Effector CD4-positive, alpha-beta T cell (primary cell): ENCODE results near the gene NACA.
A peak's percentile ranks its signal among the peaks of the same experiment; 100 is the strongest.
"Not testable (repeated sequence)": the region's sequence is repeated elsewhere in the genome, so short reads cannot be mapped to it uniquely, and the experiment has no call there.

Experiments used
- DNase-seq: peaks from one replicate; pipeline ENCODE4 v3.0.0-alpha.2; 2020

NACA gene

GRCh38 chr12:56723889-56724700, 1.0 kb downstream of the NACA start:
- no peak for DNase-seq

- no peak for DNase-seq
Measured at GRCh38 chr12:56723352-56723751, 1.7 kb downstream of the NACA start.

DNA sequence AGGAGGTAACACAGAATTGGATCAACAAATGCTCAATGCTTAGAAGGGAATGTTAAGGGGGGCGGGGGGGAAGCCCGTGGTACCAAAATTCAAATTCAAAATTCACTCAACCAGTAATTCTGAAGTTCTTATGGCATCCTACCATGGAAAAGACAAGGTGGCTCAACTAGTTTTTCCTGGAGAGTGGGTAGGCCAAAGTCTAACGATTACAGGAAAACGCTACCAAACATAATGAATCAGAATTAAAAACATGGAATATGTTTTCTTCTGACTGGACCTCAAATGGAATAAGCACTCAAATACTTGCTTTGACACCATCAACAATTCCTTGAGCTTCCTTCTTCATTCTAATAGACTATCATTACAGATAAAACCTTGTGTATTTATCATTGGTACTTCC, 2.3 kb downstream of the NACA start:
- DNase-seq, result no peak

DNA sequence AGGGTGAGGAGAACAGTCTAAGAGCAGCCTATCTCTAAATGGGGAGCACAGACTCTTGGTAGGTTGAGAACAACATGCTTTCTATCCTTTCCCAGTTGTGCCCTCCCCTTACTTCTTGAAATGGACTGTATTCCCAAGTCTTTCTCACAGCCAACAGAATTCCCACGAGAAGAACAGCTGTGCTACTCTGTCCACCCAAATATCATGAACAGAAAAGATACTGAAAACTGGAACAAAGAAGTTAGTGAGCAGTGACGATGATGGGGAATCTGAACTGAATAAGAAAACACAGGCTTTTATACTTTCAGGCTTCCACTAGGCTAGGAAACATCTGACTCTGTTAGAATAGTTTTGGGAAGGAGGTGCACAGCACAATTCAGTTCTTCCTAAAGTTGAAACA, 3.4 kb downstream of the NACA start:
- DNase-seq, result no peak

- DNase-seq, result no peak
Measured at GRCh38 chr12:56721216-56721615, 3.9 kb downstream of the NACA start.

GRCh38 chr12:56720731-56721151, 4.4 kb downstream of the NACA start:
- DNase-seq, result no peak

DNA sequence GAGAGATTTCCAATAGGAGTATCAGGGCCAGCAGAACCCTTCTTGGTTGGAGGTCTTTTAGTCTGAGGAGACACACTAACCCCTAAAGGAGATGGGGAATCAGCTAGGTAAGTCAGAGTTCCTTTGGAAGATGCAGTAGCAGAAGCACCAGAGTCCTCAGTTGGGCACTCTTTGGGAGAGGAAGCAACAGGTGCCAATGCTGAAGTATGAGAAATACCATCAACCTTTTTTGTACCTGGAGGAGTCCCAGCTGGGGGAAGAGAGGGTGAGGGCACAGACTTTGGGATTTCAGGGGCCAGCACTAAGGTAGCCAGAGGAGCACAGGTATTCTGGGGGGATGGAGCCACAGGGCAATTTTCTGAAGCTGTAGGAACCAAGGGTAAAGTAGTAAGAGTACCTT, 6.0 kb downstream of the NACA start:
- no peak for DNase-seq

DNA sequence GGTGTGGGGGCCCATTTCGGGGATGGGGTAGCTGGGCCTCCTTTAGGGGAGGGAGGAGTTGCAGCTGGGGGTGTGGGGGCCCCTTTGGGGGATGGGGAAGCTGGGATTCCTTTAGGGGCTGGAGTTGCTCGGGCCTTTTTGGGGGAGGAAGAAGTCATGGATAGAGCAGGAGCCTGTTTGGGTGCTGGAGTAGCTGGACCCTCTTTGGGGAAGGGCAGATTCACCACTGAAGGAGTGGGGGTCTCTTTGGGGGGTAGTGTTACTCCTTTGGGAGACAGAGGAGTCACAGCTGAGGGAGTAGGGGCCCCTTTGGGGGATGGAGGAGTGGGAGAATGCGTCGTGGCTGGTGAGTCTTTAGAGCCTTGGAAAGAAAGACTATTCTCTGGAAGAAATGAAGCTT, 6.5 kb downstream of the NACA start:
- no peak for DNase-seq

GRCh38 chr12:56718149-56718548, 7.0 kb downstream of the NACA start:
- DNase-seq, result no peak

DNA sequence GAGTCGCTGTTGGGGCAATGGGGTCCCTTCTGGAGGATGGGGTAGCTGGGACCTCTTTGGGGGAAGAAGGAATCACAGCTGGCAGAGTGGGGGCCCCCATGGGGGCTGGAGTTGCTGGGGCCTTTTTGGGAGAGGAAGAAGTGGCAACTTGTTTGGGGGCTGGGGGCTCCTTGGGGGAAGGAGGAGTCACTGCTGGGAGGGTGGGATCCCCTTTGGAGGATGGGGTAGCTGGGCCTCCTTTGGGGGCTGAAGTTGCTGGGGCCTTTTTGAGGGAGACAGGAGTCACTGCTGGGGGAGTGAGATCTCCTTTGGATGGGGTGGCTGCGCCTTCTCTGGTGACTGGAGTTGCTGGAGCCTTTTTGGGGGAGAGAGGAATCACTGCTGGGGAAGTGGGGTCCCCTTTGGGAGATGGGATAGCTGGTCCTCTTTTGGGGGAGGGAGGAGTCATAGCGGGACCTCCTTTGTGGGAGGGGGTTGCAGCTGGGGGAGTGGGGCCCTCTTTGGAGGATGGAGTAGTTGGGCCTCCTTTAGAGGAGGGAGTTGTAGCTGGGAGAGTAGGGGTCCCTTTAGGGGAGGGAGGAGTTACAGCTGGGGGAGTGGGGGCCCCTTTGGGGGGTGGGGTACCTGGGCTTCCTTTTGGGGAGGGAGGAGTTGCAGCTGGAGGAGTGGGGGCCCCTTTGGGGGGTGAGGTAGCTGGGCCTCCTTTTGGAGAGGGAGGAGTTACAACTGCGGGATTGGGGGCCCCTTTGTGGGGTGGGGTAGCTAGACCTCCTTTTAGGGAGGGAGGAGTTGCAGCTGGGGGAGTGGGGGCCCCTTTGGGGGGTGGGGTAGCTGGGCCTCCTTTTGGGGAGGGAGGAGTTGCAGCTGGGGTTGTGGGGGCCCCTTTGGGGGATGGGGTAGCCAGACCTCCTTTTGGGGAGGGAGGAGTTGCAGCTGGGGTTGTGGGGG, 7.9 kb downstream of the NACA start:
- no peak for DNase-seq

DNA sequence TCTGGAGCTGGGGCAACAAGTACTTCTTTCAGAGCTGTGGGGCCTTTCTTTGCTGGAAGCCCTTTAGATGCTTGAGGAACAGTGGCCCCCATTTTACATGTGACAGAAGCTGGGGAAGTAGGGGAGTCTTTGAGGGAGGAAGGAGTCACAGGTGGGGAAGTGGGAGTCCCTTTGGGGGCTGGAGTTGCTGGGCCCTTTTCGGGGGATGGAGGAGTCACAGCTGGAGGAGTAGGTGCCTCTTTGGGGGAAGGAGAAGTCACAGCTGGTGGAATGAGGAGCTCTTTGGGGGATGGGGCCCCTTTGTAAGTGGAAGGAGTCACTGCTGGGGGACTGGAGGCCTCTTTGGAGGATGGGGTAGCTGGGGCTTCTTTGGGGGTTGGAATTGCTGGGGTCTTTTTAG, 8.6 kb downstream of the NACA start:
- DNase-seq, result no peak

DNA sequence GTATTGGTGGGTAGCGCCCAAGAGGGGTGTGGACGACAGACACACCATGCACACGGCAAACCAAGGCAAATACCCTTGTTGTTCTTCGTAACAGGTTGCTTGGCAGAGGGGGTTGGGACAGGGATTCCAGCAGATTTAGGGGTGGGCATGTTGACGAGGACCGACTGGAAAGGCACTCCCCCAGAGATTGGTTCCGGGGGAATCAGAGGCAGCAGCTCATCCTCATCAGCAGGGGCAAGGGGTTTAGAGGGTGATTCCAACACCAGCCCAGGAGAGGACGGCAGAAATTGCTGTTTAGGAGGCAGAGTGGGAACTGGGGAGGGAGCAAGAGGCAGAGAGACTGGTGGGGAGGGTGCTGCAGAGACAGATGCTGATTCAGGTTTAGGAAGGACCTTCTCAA, 9.3 kb downstream of the NACA start:
- DNase-seq, result no peak

- DNase-seq, result no peak
Measured at GRCh38 chr12:56714431-56714929, 10.6 kb downstream of the NACA start.

GRCh38 chr12:56713345-56713744, 11.8 kb downstream of the NACA start:
- DNase-seq, result no peak

DNA sequence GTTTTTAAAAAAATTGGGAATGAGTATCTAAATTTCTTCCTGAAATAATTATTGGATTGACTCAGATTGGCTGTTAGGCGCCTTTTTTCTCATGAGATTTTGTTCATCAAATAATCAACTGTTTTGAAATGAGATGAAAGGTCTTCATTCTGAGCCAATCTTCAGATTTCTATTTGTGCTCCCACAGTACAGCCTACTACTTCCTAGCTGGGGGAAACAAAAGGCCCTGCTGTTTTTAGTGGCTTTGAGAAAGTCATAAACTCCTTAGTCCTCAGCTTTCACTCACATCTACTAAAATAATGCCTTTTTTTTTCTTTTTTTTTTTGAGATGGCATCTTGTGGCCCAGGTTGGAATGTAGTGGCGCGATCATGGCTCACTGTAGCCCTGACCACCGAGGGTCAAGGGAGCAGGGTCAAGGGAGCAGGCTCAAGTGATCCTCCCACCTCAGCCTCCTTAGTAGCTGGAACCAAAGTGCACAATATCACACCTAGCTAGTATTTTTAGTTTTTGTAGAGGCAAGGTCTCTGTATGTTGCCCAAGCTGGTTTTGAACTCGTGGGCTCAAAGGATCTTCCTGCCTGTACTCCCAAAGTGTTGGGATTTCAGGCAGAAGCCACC, 15.2 kb downstream of the NACA start:
- no peak for DNase-seq

DNA sequence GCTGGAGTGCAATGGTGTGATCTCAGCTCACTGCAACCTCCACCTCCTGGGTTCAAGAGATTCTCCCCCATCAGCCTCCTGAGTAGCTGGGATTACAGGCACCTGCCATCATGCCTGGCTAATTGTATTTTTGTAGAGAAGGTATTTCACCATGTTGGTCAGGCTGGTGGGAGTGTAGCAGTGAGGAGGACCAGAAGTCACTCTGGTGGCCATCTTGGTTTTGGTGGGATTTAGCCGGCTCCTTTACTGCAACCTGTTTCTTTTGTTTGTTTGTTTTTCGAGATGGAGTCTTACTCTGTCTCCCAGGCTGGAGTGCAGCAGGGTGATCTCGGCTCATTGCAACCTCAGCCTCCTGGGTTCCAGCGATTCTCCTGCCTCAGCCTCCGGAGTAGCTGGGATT, 20.6 kb downstream of the NACA start:
- DNase-seq, result not testable (repeated sequence)

DNA sequence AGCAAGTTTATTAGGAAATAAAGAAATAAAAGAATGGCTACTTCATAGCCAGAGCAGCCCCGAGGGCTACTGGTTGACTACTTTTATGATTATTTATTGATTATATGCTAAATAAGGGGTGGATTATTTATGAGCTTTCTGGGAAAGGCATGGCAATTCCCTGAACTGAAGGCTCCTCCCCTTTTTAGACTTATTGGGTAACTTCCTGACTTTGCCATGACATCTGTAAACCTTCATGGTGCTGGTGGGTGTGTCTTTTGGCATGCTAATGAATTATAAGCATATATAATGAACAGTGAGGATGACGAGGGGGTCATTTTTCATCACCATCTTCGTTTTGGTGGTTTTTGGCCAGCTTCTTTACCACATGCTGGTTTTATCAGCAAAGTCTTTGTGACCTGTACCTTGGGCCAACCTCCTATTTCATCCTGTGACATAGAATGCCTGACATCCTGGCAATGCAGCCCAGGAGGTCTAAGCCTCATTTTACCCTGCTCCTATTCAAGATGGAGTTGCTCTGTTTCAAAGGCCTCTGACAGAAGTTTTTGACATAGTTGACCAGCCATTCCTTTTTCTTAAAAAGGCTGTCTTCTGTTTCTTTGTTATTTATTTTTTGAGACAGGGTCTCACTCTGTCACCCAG, 26.0 kb downstream of the NACA start:
- no peak for DNase-seq

- DNase-seq, result no peak
Measured at GRCh38 chr12:56695327-56696101, 29.6 kb downstream of the NACA start.

- no peak for DNase-seq
Measured at GRCh38 chr12:56694161-56694560, 30.9 kb downstream of the NACA start.

DNA sequence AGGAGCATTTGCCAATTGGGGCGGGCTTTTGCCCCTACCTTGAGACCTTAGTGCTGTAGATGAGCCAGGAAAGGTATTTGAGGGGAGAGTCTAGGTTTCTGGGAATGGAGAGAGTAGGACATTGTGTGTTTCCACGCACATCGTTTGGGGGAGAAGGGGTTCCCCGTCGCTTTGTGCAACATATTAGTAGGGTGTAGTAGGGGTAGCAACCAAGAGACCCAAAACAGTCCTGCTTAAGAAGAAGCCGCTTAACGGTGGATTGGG, 36.3 kb downstream of the NACA start:
- DNase-seq, result no peak

DNA sequence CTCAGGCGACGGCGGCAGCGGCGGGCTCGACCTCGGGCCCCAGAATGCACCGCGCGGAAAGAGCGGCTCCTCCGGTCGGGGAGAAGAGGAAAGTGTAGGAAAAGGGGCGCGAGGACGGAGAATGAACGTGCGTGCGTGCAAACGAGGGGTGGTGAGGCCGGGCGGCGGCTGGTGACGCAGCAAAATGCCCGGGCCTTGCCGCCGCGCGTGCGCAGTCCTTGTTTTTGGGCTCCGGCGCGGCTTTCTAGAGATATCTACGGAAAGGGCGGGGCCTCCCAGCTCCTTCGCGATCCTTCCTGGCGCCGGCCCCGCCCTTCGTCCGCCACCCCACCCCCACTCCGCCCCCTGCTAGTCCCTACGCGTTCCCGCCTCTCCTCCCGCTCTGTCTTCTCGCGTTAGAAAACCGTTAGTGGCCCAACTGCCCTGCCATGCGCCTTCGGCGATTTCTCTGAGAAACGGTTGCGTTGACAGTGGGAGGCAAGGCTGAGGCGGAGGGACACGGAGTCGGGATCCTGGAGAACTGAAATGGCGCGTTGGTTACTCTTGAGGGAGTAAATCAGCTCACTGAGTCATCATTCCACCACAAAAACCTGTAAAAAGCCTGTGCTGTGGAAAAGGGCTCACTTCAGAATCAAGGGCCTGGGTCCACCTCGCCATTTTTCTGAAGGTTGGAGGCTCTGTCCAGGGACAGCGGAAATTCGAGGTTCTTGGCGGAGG, 36.8 kb downstream of the NACA start, which contains the start of gene PTGES3:
PTGES3 (minus strand) TSS at position 156 of the 717 bp plus-strand sequence. CDS start 285 bp downstream, outside the sequence.
- DNase-seq, result peak; percentile 95
